OCI-LY3 (cell line): ENCODE results near the gene TRAPPC2L.

Source experiments
- CTCF ChIP-seq: fragments of 200-600, 300-600 bp; sonication (generic); IDR thresholded peaks from 2 replicates; pipeline ENCODE4 v1.5.1; 2014; ENCODE audit warnings: antibody characterized with exemption, low read length, low read depth
- EZH2phosphoT487 ChIP-seq: fragments of 200-600 bp; shearing (Covaris generic); IDR thresholded peaks from 2 replicates; pipeline ENCODE4 v1.6.1; 2018; ENCODE audit warnings: antibody characterized with exemption, mixed run types, low read depth

- TF ChIP-seq EZH2phosphoT487 (no peak), CTCF (no peak)
These were observed 39.5 kb downstream of the TRAPPC2L start for GRCh38 chr16:88896238-88897070.
